SH-SY5Y (cell line): ENCODE results near the gene CACNA1B.

Experiments used
- GATA2 ChIP-seq: IDR thresholded peaks from 2 replicates; pipeline ENCODE4 v1.6.1; 2011; ENCODE audit warnings: mild to moderate bottlenecking, low read depth, low read length
- GATA3 ChIP-seq: IDR thresholded peaks from 2 replicates; pipeline ENCODE4 v1.6.1; 2011; ENCODE audit warnings: low read depth, mild to moderate bottlenecking, low read length, moderate library complexity

- TF ChIP-seq GATA2, result no peak
- TF ChIP-seq GATA3, result no peak
Observed at GRCh38 chr9:138016406-138017187, 139.0 kb downstream of the CACNA1B start.
